Measurements from ENCODE around the gene NPY4R2.
"Not testable (repeated sequence)": the region's sequence is repeated elsewhere in the genome, so short reads cannot be mapped to it uniquely, and the experiment has no call there.

- not testable (repeated sequence) for TF ChIP-seq CTCF (IDR thresholded peaks at IDR 0.05; ENCODE audit: poor library complexity, severe bottlenecking); EZH2 (IDR thresholded peaks at IDR 0.05; ENCODE audit: borderline replicate concordance, insufficient read depth, low read length, poor library complexity, severe bottlenecking)
These were observed 4.0 kb downstream of the NPY4R2 start for GRCh38 chr10:47922503-47922902.
